ENCODE measurements around the gene ESYT3.

ESYT3 gene

DNA sequence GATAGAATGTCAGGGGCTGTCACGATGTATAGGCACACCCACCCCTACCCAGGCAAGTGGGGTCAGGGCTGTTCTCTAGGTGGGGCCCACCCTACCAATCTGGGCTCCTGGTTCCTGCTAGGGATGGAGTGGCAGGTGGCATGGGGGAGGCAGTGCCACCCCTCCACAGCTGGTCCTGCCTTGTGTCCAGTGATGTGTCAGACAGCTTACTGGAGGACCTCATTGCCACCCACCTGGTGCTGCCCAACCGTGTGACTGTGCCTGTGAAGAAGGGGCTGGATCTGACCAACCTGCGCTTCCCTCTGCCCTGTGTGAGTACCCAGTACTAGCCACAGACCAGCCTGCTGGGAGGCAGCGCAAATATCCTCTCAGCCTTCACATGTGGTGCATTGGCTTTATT, 27.5 kb downstream of the ESYT3 start:
- Mint-ChIP-seq H3K4me3 (no peak overlapping the region), H3K36me3 (no peaks in the 10 kb centered on the region), H3K9me3 (no peaks in the 10 kb centered on the region), H3K4me1 (no peaks in the 10 kb centered on the region), H3K27me3 (peaks cover 1% of the 10 kb centered on the region), H3K27ac (no peak overlapping the region)

DNA sequence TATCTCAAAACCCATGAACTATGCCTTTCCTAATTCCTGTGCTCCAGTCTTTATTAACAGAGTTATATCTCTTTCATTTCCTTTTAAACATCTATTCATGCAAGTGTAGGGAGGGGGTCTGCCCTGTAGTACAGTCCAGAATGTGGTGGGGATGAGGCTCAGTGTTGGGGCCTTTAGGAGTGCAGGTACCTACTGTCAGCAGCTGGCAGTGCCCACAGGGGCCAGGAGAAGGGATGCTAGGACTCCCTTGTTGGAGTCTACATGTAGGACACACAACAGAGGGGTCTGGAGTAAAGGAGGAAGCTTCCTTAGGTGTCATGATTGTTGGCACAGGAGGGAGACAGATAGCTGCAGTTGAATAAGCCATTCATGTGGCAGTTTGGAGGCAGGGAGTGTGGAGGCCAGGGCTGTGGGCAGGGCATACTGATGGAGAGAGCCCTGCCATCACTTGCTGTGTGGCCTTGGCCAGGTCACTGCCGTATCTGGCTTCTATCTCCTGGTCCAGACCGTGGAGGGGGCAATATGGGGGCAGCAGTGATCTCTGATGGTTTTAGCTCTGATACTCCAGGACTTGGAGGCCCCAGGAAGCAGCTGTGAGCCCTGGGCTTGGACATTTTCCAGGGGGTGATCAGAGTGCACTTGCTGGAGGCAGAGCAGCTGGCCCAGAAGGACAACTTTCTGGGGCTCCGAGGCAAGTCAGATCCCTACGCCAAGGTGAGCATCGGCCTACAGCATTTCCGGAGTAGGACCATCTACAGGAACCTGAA, 29.5 kb downstream of the ESYT3 start:
- Mint-ChIP-seq H3K36me3 (no peaks in the 10 kb centered on the region), H3K4me3 (no peak overlapping the region), H3K9me3 (no peaks in the 10 kb centered on the region), H3K27ac (no peak overlapping the region), H3K27me3 (peaks cover 3% of the 10 kb centered on the region), H3K4me1 (no peaks in the 10 kb centered on the region)

DNA sequence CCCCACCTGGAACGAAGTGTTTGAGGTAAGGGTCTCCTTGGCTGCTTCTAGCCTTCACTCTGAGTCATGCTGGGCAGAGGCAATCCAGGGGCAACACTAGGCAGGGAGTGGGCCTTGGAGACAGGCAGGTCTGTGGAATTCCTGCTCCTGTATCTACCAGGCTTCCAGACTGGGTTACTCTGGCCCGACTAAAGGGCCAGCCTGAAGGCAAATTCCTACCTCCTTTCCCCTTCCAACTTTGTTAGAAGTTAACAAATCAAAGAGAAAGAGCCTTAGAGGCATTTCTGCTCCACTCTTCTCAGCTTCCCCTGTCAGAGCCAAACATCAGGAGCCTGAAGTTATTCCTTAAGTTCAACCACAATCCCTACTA, 30.1 kb downstream of the ESYT3 start:
- Mint-ChIP-seq H3K4me3 (no peak overlapping the region), H3K4me1 (no peaks in the 10 kb centered on the region), H3K27ac (no peak overlapping the region), H3K9me3 (no peaks in the 10 kb centered on the region), H3K36me3 (no peaks in the 10 kb centered on the region), H3K27me3 (peaks cover 3% of the 10 kb centered on the region)

DNA sequence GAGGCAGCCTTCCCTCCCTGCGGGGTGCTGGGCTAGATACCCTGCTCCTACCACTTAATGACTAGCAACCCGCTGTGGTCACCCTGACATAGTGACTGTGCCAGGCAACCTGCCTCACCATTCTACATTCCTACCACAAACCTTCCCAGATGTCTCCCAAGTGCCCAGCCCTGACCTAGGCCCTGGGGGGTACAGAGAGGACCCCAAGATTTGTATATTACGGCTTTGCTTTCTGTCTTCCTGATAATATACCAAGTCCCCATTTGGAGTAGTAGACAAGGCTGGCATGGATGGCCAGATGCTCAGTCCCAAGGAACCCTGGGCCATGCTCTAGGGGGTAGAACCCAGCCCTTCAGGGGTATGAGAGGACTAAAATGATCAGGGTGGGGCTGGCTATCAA, 31.0 kb downstream of the ESYT3 start:
- Mint-ChIP-seq H3K27me3 (peaks cover 3% of the 10 kb centered on the region), H3K4me1 (no peaks in the 10 kb centered on the region), H3K27ac (no peak overlapping the region), H3K9me3 (no peaks in the 10 kb centered on the region), H3K36me3 (no peaks in the 10 kb centered on the region), H3K4me3 (no peak overlapping the region)

DNA sequence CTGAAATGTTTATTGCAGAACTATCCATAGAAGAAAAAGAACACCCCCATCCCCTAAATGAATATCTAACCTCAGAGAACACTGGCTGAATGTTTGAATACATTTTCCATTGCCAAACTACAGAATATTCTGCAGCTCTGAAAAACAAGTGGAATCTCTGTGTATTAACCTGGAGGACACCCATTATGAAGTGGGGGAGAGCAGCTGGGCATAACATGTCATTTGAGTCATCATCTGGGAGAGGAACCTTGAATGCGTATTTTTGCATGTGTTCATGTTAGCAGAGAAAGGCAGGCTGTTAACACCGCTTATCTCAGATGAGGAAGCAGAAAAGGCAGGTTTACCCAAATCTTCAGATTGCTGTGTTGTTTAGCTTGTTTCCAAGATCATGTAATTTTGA, 31.5 kb downstream of the ESYT3 start:
- H3K36me3 Mint-ChIP-seq, result no peaks in the 10 kb centered on the region
- H3K4me3 Mint-ChIP-seq, result no peak overlapping the region

DNA sequence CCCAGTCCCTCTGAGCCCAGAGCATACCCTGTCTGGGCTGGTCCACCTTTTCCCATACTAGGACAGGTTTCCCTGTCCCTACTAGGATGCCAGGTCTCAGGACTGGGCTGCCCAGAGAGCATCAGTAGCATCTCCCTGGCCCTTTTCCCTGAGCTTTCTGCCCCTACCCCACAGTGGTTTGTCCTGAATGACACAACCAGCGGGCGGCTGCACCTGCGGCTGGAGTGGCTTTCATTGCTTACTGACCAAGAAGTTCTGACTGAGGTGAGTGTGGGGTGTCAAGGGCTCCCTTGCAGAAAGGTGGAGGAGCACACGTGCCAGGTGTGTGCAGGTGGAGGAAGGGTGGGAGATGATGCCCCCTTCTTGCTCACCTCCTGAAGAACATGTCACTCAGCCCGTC, 33.5 kb downstream of the ESYT3 start:
- H3K36me3 Mint-ChIP-seq, result no peaks in the 10 kb centered on the region
- peaks cover 5% of the 10 kb centered on the region for H3K27me3 Mint-ChIP-seq
- no peaks in the 10 kb centered on the region for H3K9me3 Mint-ChIP-seq
- H3K27ac Mint-ChIP-seq, result no peak overlapping the region
- no peaks in the 10 kb centered on the region for H3K4me1 Mint-ChIP-seq
- no peak overlapping the region for H3K4me3 Mint-ChIP-seq

More for the DNA sequence above, 31.5 kb downstream of the ESYT3 start:
- H3K27ac Mint-ChIP-seq, result no peak overlapping the region
- H3K27me3 Mint-ChIP-seq, result peaks cover 3% of the 10 kb centered on the region
- no peaks in the 10 kb centered on the region for H3K4me1 Mint-ChIP-seq
- H3K9me3 Mint-ChIP-seq, result no peaks in the 10 kb centered on the region

DNA sequence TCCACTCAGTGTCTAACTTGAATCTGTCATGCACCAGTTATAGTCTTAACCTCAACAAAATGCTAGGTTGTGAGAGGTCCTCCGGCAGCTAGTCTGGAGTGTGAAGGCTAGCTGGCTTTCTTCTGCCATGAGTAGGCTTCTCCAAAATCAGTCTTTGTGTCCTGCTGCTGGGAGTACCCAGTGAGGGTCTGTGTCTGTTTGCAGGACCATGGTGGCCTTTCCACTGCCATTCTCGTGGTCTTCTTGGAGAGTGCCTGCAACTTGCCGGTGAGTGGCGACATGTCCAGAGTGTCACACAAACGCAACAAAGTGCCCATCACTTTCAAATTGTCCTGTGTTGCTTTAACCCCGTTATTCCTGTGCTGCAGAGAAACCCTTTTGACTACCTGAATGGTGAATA, 34.0 kb downstream of the ESYT3 start:
- Mint-ChIP-seq H3K4me3 (no peak overlapping the region), H3K27ac (no peak overlapping the region), H3K4me1 (no peaks in the 10 kb centered on the region), H3K9me3 (no peaks in the 10 kb centered on the region), H3K36me3 (no peaks in the 10 kb centered on the region), H3K27me3 (peaks cover 5% of the 10 kb centered on the region)

DNA sequence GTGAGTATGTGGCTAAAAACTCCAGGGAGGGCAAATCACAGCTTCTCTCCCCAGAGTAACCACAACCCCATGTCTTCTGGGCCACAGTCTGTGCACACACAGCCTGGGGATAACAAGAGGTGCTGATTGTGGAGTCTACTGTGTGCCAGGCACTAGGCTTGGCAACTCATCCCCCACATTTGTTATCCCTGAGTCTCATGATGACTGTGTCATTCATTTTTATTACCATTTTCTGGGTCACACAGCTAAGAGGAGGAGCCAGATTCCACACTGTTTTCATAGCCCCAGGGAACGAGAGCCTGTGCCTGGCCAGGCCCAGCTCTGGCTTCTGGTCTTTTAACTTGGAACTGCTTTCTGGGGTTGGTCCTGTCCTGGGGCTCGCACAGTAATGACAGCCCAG, 34.5 kb downstream of the ESYT3 start:
- no peaks in the 10 kb centered on the region for H3K36me3 Mint-ChIP-seq
- no peak overlapping the region for H3K4me3 Mint-ChIP-seq
- peaks cover 5% of the 10 kb centered on the region for H3K27me3 Mint-ChIP-seq
- H3K9me3 Mint-ChIP-seq, result no peaks in the 10 kb centered on the region
- H3K27ac Mint-ChIP-seq, result no peak overlapping the region
- no peaks in the 10 kb centered on the region for H3K4me1 Mint-ChIP-seq

DNA sequence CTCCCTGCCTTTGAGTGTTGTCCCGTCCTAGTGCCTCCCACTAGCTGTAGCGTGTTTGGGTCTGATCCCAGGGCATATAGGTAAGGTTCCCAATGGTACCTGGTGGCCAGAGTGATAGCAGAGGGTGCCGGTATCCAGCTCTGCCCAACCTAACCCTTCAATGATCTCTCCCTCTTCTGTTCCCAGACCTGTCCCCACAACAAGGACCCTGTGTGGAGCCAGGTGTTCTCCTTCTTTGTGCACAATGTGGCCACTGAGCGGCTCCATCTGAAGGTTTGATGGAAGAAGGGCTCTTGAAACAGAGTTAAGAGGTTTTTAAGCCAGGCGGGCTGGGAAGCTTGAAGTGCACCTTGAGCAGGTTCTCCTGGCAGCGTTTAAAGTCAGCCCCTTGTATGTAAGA, 35.5 kb downstream of the ESYT3 start:
- no peak overlapping the region for H3K4me3 Mint-ChIP-seq
- H3K36me3 Mint-ChIP-seq, result no peaks in the 10 kb centered on the region
- no peak overlapping the region for H3K27ac Mint-ChIP-seq
- no peaks in the 10 kb centered on the region for H3K9me3 Mint-ChIP-seq
- no peaks in the 10 kb centered on the region for H3K4me1 Mint-ChIP-seq
- peaks cover 5% of the 10 kb centered on the region for H3K27me3 Mint-ChIP-seq

DNA sequence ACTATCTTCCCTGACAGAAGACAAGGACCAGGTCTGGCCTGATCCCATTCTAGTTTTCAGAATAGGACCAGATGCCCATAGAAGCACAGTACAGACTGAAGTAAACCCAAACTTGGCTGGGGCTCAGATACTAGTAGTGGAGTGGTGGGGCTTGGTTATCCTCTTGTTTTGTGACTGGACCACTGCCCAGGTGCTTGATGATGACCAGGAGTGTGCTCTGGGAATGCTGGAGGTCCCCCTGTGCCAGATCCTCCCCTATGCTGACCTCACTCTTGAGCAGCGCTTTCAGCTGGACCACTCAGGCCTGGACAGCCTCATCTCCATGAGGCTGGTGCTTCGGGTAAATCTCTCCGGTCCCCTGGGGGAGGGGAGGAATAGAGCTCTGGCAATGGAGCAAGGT, 36.3 kb downstream of the ESYT3 start:
- Mint-ChIP-seq H3K27ac (no peak overlapping the region), H3K36me3 (no peaks in the 10 kb centered on the region), H3K4me3 (no peak overlapping the region), H3K27me3 (peaks cover 5% of the 10 kb centered on the region), H3K4me1 (no peaks in the 10 kb centered on the region), H3K9me3 (no peaks in the 10 kb centered on the region)

DNA sequence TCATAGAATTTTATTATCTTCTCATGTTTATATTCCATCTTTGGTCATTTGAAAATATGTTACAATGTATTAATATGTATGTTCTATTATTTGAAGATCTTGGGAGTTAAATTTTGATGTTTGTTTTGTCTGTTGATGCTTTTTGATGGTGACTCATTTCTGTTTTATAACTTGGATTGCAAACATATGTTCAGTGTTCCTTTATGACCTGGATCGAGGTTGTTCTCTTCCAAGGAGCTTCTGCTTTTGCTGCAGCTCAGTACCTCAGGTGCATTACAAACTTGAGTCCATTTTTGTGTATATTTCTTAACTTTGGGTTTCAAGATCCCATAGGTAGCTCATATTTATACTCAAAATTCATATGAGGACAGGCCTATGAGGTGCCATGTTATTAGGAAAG, 37.1 kb downstream of the ESYT3 start:
- Mint-ChIP-seq H3K27ac (no peak overlapping the region), H3K27me3 (peaks cover 5% of the 10 kb centered on the region)

DNA sequence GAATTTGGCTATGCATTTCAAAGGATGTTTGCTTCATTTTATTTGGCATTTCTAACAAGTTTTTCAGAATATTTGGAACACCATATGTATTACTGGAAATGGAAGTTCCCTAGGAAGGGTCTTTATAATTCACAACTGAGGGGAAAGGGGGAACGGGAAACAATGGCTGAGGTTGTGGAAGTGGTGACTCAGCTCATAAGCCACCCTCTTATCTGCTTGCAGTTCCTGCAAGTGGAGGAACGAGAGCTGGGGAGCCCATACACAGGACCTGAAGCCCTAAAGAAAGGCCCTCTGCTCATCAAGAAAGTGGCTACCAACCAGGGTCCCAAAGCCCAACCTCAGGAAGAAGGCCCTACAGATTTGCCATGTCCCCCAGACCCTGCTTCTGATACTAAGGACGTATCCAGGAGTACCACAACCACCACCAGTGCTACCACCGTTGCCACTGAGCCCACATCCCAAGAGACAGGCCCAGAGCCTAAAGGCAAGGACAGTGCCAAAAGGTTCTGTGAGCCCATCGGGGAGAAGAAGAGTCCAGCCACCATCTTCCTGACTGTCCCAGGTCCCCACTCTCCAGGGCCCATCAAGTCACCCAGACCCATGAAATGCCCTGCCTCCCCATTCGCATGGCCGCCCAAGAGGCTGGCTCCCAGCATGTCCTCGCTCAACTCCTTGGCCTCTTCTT, 37.9 kb downstream of the ESYT3 start:
- no peaks in the 10 kb centered on the region for H3K36me3 Mint-ChIP-seq
- H3K4me1 Mint-ChIP-seq, result no peaks in the 10 kb centered on the region
- H3K9me3 Mint-ChIP-seq, result no peaks in the 10 kb centered on the region
- H3K27ac Mint-ChIP-seq, result no peak overlapping the region
- H3K27me3 Mint-ChIP-seq, result peaks cover 4% of the 10 kb centered on the region
- no peak overlapping the region for H3K4me3 Mint-ChIP-seq

More for the DNA sequence above, 37.1 kb downstream of the ESYT3 start:
- Mint-ChIP-seq H3K36me3 (no peaks in the 10 kb centered on the region), H3K4me1 (no peaks in the 10 kb centered on the region), H3K9me3 (no peaks in the 10 kb centered on the region), H3K4me3 (no peak overlapping the region)

DNA sequence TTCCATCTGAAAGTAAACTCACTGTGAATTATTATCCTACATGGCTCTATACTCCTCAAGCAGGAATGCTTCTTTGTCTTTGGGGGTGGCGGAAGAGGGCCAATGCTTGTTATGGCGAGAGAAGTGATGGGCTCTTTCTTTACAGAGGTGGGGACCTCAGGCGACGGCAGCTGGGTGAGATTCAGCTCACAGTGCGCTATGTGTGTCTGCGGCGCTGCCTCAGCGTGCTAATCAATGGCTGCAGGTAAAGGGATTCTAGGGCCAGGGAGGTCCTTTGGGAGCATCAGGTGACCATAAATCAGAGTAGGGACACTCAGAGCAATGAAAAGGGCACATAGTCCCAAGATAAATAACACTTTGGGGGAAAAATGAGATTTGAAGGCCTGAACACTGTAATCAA, 39.0 kb downstream of the ESYT3 start:
- Mint-ChIP-seq H3K4me3 (no peak overlapping the region), H3K27me3 (peaks cover 1% of the 10 kb centered on the region), H3K4me1 (no peaks in the 10 kb centered on the region), H3K27ac (no peak overlapping the region), H3K36me3 (no peaks in the 10 kb centered on the region), H3K9me3 (no peaks in the 10 kb centered on the region)

DNA sequence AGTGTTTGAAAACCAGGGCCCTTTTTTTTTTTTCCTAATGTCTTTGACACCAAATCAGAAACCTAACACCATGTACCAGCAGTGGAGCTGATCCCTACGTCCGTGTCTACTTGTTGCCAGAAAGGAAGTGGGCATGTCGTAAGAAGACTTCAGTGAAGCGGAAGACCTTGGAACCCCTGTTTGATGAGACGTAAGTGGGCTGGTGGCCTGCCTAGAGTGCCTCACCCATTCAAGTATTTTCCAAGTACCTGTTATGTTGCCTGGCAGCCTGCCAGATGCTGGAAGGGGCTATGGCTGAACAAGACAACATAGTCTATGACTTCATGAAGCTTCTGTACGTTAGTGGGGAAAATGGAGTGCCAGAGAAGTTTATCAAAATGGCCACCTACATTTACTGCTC, 39.7 kb downstream of the ESYT3 start:
- Mint-ChIP-seq H3K27ac (no peak overlapping the region), H3K36me3 (no peaks in the 10 kb centered on the region), H3K4me1 (no peaks in the 10 kb centered on the region), H3K4me3 (no peak overlapping the region), H3K27me3 (peaks cover 1% of the 10 kb centered on the region), H3K9me3 (no peaks in the 10 kb centered on the region)

DNA sequence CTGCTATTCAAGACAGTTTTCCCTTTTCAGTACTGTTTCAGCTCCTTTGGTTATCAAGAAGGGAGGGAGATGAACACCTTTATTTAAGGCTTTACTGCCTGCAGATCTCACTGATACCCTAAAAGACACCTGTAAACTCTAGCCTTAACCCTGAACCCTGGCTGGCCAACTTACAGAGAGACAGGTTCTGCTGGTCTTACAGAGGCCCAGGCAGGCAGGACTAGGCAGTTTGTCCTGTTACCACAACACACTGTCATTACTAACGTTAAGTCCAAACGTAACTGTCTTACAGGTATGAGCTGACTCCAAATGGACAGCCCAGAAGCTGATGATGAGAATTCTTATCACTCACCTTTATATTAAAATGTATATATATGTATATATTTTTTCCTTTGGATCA, 42.1 kb downstream of the ESYT3 start:
- H3K27ac Mint-ChIP-seq, result no peak overlapping the region
- no peak overlapping the region for H3K4me3 Mint-ChIP-seq
- H3K9me3 Mint-ChIP-seq, result no peaks in the 10 kb centered on the region
- no peaks in the 10 kb centered on the region for H3K27me3 Mint-ChIP-seq
- H3K4me1 Mint-ChIP-seq, result no peaks in the 10 kb centered on the region
- H3K36me3 Mint-ChIP-seq, result no peaks in the 10 kb centered on the region

DNA sequence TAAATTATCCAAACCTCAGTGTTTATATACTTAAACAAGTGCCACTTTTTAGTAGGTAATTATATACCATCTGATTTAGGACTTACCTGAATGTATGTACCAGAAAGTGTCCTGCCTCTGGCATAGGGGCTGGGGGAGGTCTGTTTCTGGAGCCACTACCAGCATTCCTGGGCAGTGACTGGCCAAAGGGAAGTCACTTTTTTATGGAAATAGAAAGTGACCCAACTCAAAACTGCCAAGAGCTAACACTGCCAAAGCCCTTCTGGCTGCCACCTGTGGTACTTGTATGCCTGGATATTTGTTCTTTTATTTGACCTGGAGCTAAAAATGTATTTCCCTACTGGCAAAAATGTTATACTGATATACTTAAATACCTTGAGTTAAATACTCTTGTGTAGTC, 42.7 kb downstream of the ESYT3 start:
- Mint-ChIP-seq H3K9me3 (no peaks in the 10 kb centered on the region), H3K4me1 (no peaks in the 10 kb centered on the region), H3K36me3 (no peaks in the 10 kb centered on the region), H3K27ac (no peak overlapping the region), H3K4me3 (no peak overlapping the region), H3K27me3 (no peaks in the 10 kb centered on the region)

DNA sequence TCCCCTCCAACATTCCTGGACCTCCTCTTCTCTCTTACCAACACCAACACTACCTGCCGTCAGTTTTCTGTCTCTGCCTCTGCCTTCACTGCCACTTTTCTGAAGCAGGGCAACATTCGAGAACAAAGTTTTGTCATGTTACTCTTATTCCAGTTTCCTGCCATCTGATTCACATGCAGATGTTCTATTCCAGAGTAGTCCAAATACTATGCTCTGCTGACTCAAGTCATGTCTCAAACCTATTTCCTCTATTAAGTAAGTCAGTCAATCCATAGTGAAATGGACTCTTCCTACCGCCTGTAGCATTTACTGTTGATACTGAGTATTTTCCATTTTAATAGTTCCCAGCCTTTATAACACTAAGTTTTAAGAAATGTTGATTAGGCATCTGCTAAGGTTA, 43.4 kb downstream of the ESYT3 start:
- peaks cover 3% of the 10 kb centered on the region for H3K27me3 Mint-ChIP-seq
- no peak overlapping the region for H3K4me3 Mint-ChIP-seq
- no peak overlapping the region for H3K27ac Mint-ChIP-seq
- H3K9me3 Mint-ChIP-seq, result no peaks in the 10 kb centered on the region
- H3K4me1 Mint-ChIP-seq, result no peaks in the 10 kb centered on the region
- no peaks in the 10 kb centered on the region for H3K36me3 Mint-ChIP-seq

Measured in activated naive CD4-positive, alpha-beta T cell treated with anti-CD3 and anti-CD28 coated beads, Interleukin-2, amount 50 U/mL, for 24 hours (primary cell).